ENCODE results near the gene KCNQ5. TPM values are rescaled to one million over a fixed set of nuclear protein-coding genes. Genes with fewer than 3 reads are reported as not detected.

KCNQ5 gene
- total RNA-seq, 4 donors from 2014 or later, result 0.21 to 1.1 (median 0.59) TPM; not detected in 1

- Histone ChIP-seq H3K4me3 (no peak overlapping the region), H3K27ac (no peak overlapping the region), H3K4me1 (peaks cover 0 to 5% (median 0%) of the 10 kb centered on the region in 4 donors), H3K27me3 (no peaks in the 10 kb centered on the region), H3K9me3 (no peaks in the 10 kb centered on the region), H3K36me3 (no peaks in the 10 kb centered on the region)
- TF ChIP-seq EP300 (IDR thresholded peaks at IDR 0.05) (no peak), CTCF (IDR thresholded peaks at IDR 0.05) (no peak), POLR2A (IDR thresholded peaks at IDR 0.05) (no peak)
- no peak for DNase-seq (ENCODE audit: low spot score in 2 of 2)
- 47 to 52% methylated on average over 2 of the region's 2 CpGs for WGBS, 2 donors
Observed at GRCh38 chr6:72944660-72945059, 322.8 kb downstream of the KCNQ5 start.

GRCh38 chr6:72946774-72947173, 324.9 kb downstream of the KCNQ5 start:
- H3K9me3 ChIP-seq, result no peaks in the 10 kb centered on the region
- H3K27me3 ChIP-seq, result no peaks in the 10 kb centered on the region
- H3K27ac ChIP-seq, result no peak overlapping the region
- H3K4me3 ChIP-seq, result no peak overlapping the region
- WGBS, 2 donors, result 72 to 78% methylated on average over 2 of the region's 2 CpGs
- TF ChIP-seq CTCF (IDR thresholded peaks at IDR 0.05) (no peak), EP300 (IDR thresholded peaks at IDR 0.05) (no peak)
- DNase-seq (ENCODE audit: low spot score in 2 of 2), result no peak
- peaks cover 0 to 6% (median 0%) of the 10 kb centered on the region in 4 donors for H3K4me1 ChIP-seq
- H3K36me3 ChIP-seq, result no peaks in the 10 kb centered on the region

GRCh38 chr6:72947534-72947933, 325.7 kb downstream of the KCNQ5 start:
- no peak for DNase-seq (ENCODE audit: low spot score in 2 of 2)
- TF ChIP-seq EP300 (IDR thresholded peaks at IDR 0.05) (no peak), POLR2A (IDR thresholded peaks at IDR 0.05) (no peak), CTCF (IDR thresholded peaks at IDR 0.05) (no peak)
- no peaks in the 10 kb centered on the region for H3K27me3 ChIP-seq
- peaks cover 0 to 6% (median 0%) of the 10 kb centered on the region in 4 donors for H3K4me1 ChIP-seq
- peak overlapping the region in 1 of 4 donors; percentile 34 for H3K27ac ChIP-seq
- no peaks in the 10 kb centered on the region for H3K36me3 ChIP-seq
- no peak overlapping the region for H3K4me3 ChIP-seq
- H3K9me3 ChIP-seq, result no peaks in the 10 kb centered on the region
- 49 to 50% methylated on average over 1 of the region's 1 CpG for WGBS, 2 donors

- no peak overlapping the region for H3K4me3 ChIP-seq
- H3K9me3 ChIP-seq, result no peaks in the 10 kb centered on the region
- 63 to 64% methylated on average over 1 of the region's 1 CpG for WGBS, 2 donors
- TF ChIP-seq EP300 (IDR thresholded peaks at IDR 0.05), result peak in 1 of 2 donors; percentile 30
- TF ChIP-seq POLR2A (IDR thresholded peaks at IDR 0.05), result no peak
- peaks cover 0 to 11% (median 0%) of the 10 kb centered on the region in 4 donors for H3K4me1 ChIP-seq
- H3K27ac ChIP-seq, result peak overlapping the region in 1 of 4 donors; percentile 34
- no peak for DNase-seq (ENCODE audit: low spot score in 2 of 2)
- H3K36me3 ChIP-seq, result no peaks in the 10 kb centered on the region
- no peaks in the 10 kb centered on the region for H3K27me3 ChIP-seq
Observed at GRCh38 chr6:72948153-72948552, 326.3 kb downstream of the KCNQ5 start.

GRCh38 chr6:72950114-72950860, 328.4 kb downstream of the KCNQ5 start:
- no peak for DNase-seq (ENCODE audit: low spot score in 2 of 2)
- Histone ChIP-seq H3K9me3 (no peaks in the 10 kb centered on the region), H3K27me3 (no peaks in the 10 kb centered on the region), H3K27ac (no peak overlapping the region), H3K36me3 (no peaks in the 10 kb centered on the region), H3K4me1 (peaks cover 0 to 20% (median 0%) of the 10 kb centered on the region in 4 donors), H3K4me3 (no peak overlapping the region)
- no peak for TF ChIP-seq CTCF (IDR thresholded peaks at IDR 0.05)
- no peak for TF ChIP-seq POLR2A (IDR thresholded peaks at IDR 0.05)
- TF ChIP-seq EP300 (IDR thresholded peaks at IDR 0.05), result peak in 1 of 2 donors; percentile 44
- 88 to 89% methylated on average over 6 of the region's 6 CpGs for WGBS, 2 donors
